Measurements from ENCODE around the gene MXD1.

Gene MXD1

GRCh38 chr2:69979902-69980807, 65.2 kb downstream of the MXD1 start:
- DNase-seq (ENCODE audit: low read depth) = no peak

- no peak for DNase-seq (ENCODE audit: low read depth)
These were observed 68.6 kb downstream of the MXD1 start for GRCh38 chr2:69983392-69983966.

GRCh38 chr2:69985216-69985615, 70.3 kb downstream of the MXD1 start:
- no peak for DNase-seq (ENCODE audit: low read depth)

GRCh38 chr2:69985688-69986087, 70.8 kb downstream of the MXD1 start:
- DNase-seq (ENCODE audit: low read depth) = peak; percentile 54

- DNase-seq (ENCODE audit: low read depth) = no peak
These were observed 71.8 kb downstream of the MXD1 start for GRCh38 chr2:69986691-69987090.

GRCh38 chr2:69988086-69988635, 73.3 kb downstream of the MXD1 start:
- no peak for DNase-seq (ENCODE audit: low read depth)

- DNase-seq (ENCODE audit: low read depth) = no peak
These were observed 74.1 kb downstream of the MXD1 start for GRCh38 chr2:69989009-69989408.

GRCh38 chr2:69989441-69990105, 74.7 kb downstream of the MXD1 start:
- DNase-seq (ENCODE audit: low read depth) = no peak

All from amniotic epithelial cell (primary cell).